HepG2 (cell line): ENCODE measurements around the gene C14orf180. TPM values are rescaled to one million over a fixed set of nuclear protein-coding genes. Genes with fewer than 3 reads are reported as not detected.

Experiments used
- ATAC-seq: fragments of 200-7000 bp; cut with Tn5 transposase; 3 replicates; pipeline ENCODE4 v1.9.1; 2020; ENCODE audit warnings: mild to moderate bottlenecking, moderate library complexity
- BruUV-seq: library from RNA; stranded (reverse); fragments of 400-500 nt; replicated peaks from 2 replicates; lab custom pipeline; 2021; lab: Mats Ljungman, UMichigan
- CTCF ChIA-PET: fragments of 300-600 bp; formaldehyde crosslinking; extraction: SDS; loops from one replicate; lab custom pipeline; 2021; ENCODE audit warnings: low total read pairs, inconsistent platforms, low intra/inter-chr PET ratio; lab: Yijun Ruan, JAX
- POLR2A ChIA-PET: fragments of 350-600 bp; sonication (Branson Sonifier 250); formaldehyde crosslinking; loops from one replicate; lab custom pipeline; 2020; ENCODE audit warnings: antibody characterized with exemption, inconsistent platforms; lab: Yijun Ruan, JAX
- DNase-seq: peaks from one replicate; pipeline ENCODE4 v3.0.0-alpha.2; 2015; ENCODE audit warnings: low spot score
- FAIRE-seq: peaks from 3 replicates; lab custom pipeline; 2011; peaks lifted over from hg19 to GRCh38; lab: Jason Lieb, UNC
- H2AFZ ChIP-seq: one replicate; pipeline ENCODE4 v1.6.1; 2011; ENCODE audit warnings: low read length, inconsistent platforms
- H3K27ac ChIP-seq: fragments of 300-600 bp; 3 replicates; pipeline ENCODE4 v1.8.0; 2011; ENCODE audit warnings: mixed run types, mild to moderate bottlenecking, mixed read lengths, low read length, inconsistent platforms; ENCODE audit not compliant: insufficient read depth; ENCODE audit errors: extremely low read length
- H3K27me3 ChIP-seq, 2 experiments: fragments of 200-600 bp in 1 of 2; 2 replicates in 1 of 2; 3 replicates in 1 of 2; pipeline versions ENCODE4 v1.6.0 to v1.8.0; 2011; ENCODE audit warnings: low read length in 2 of 2, mild to moderate bottlenecking in 2 of 2, moderate library complexity in 2 of 2, inconsistent platforms in 1 of 2; ENCODE audit not compliant: insufficient read depth in 2 of 2, control insufficient read depth in 1 of 2
- H3K36me3 ChIP-seq, 2 experiments: fragments of 200-600 bp in 1 of 2; replicated peaks in 1 of 2; 2 replicates in 1 of 2; 3 replicates in 1 of 2; pipeline versions ENCODE4 v1.5.1 to v1.8.0; 2011; ENCODE audit warnings: low read length in 2 of 2, inconsistent platforms in 1 of 2; ENCODE audit not compliant: insufficient read depth in 2 of 2, control insufficient read depth in 1 of 2
- H3K4me1 ChIP-seq: 2 replicates; pipeline ENCODE4 v1.5.1; 2012; ENCODE audit warnings: low read length, inconsistent platforms; ENCODE audit not compliant: insufficient read depth
- H3K4me2 ChIP-seq: 2 replicates; pipeline ENCODE4 v1.6.0; 2011; ENCODE audit warnings: low read depth, low read length, inconsistent platforms
- H3K4me3 ChIP-seq, 3 experiments: fragments of 200-600 bp in 1 of 3; sonication (generic), shearing (Covaris generic) in 1 of 3; replicated peaks in 1 of 3; 2 replicates each; pipeline ENCODE4 v1.5.1; 2011 to 2016; ENCODE audit warnings: low read length in 3 of 3, inconsistent platforms in 2 of 3, low read depth in 2 of 3, mild to moderate bottlenecking in 2 of 3, control low read depth in 1 of 3, mixed read lengths in 1 of 3; ENCODE audit not compliant: insufficient read depth in 1 of 3
- H3K79me2 ChIP-seq: one replicate; pipeline ENCODE4 v1.6.1; 2011; ENCODE audit warnings: low read length, inconsistent platforms; ENCODE audit not compliant: insufficient read depth
- H3K9ac ChIP-seq: 2 replicates; pipeline ENCODE4 v1.6.0; 2011; ENCODE audit warnings: mild to moderate bottlenecking, low read depth, low read length, inconsistent platforms; ENCODE audit not compliant: insufficient read depth
- H3K9me3 ChIP-seq: 2 replicates; pipeline ENCODE4 v1.5.1; 2012; ENCODE audit warnings: mild to moderate bottlenecking, low read length
- H4K20me1 ChIP-seq: 2 replicates; pipeline ENCODE4 v1.6.0; 2011; ENCODE audit warnings: inconsistent platforms, mild to moderate bottlenecking, low read length, moderate library complexity; ENCODE audit not compliant: insufficient read depth
- EHMT2 ChIP-seq: fragments of 200-600 bp; sonication (generic); IDR thresholded peaks from 2 replicates; pipeline ENCODE4 v1.7.0; 2017; ENCODE audit warnings: antibody characterized with exemption, low read depth, low read length, borderline replicate concordance
- GPN1 ChIP-seq: sonication (generic); formaldehyde crosslinking; IDR thresholded peaks from 2 replicates; pipeline ENCODE4 v1.5.1; 2020; ENCODE audit warnings: missing genetic modification reagents, borderline replicate concordance
- HINFP ChIP-seq: sonication (generic); formaldehyde crosslinking; IDR thresholded peaks from 2 replicates; pipeline ENCODE4 v1.4.0; 2020; ENCODE audit warnings: low read depth, mild to moderate bottlenecking, missing genetic modification reagents
- KDM5A ChIP-seq: fragments of 200-600 bp; sonication (generic); IDR thresholded peaks from 2 replicates; pipeline ENCODE4 v1.7.0; 2018; ENCODE audit warnings: antibody characterized with exemption, mild to moderate bottlenecking, low read length, borderline replicate concordance
- PRDM15 ChIP-seq: sonication (generic); formaldehyde crosslinking; IDR thresholded peaks from 2 replicates; pipeline ENCODE4 v1.4.0; 2020; ENCODE audit warnings: missing genetic modification reagents
- RARA ChIP-seq: IDR thresholded peaks from 2 replicates; pipeline ENCODE4 v1.6.1; 2016; ENCODE audit warnings: missing genetic modification reagents, missing compliant biosample characterization
- SAFB2 ChIP-seq: sonication (generic); formaldehyde crosslinking; IDR thresholded peaks from 2 replicates; pipeline ENCODE4 v1.5.1; 2020; ENCODE audit warnings: missing genetic modification reagents, low read depth, mild to moderate bottlenecking, borderline replicate concordance
- ZFYVE20 ChIP-seq: sonication (generic); formaldehyde crosslinking; IDR thresholded peaks from 2 replicates; pipeline ENCODE4 v1.8.0; 2023; ENCODE audit warnings: low read depth, mild to moderate bottlenecking, moderate library complexity, missing genetic modification reagents, borderline replicate concordance
- ZNF672 ChIP-seq: sonication (generic); formaldehyde crosslinking; IDR thresholded peaks from 2 replicates; pipeline ENCODE4 v1.8.1; 2022; ENCODE audit warnings: missing genetic modification reagents
- ZNF713 ChIP-seq: sonication (generic); formaldehyde crosslinking; IDR thresholded peaks from 2 replicates; pipeline ENCODE4 v1.4.0; 2020; ENCODE audit warnings: mild to moderate bottlenecking, missing genetic modification reagents
- WGBS: methylation state at CpG from one replicate; pipeline ENCODE4 v1.1.6; 2017; ENCODE audit warnings: low lambda C conversion rate; 5-methylcytosine and 5-hydroxymethylcytosine counted together
- in situ Hi-C: cut with HindIII; loops from 2 replicates; pipeline ENCODE4 v1.10.0; 2017; ENCODE audit warnings: low pct_unique_long_range_greater_than_20kb; ENCODE audit not compliant: extremely low pct_ligation_motif_present
- intact Hi-C: fragments of 100-400 bp; cut with micrococcal nuclease; formaldehyde crosslinking; loops from one replicate; pipeline ENCODE4 v1.10.0; 2022; ENCODE audit not compliant: unreplicated experiment
- polyA plus RNA-seq, 8 experiments: library from polyadenylated mRNA; depleted of rRNA in 3 of 8; stranded (reverse) in 7 of 8; unstranded in 1 of 8; fragments of >200 nt; fragmentation: Illumina TruSeq in 4 of 8; extraction: Trizol in 4 of 8; gene quantifications; 2 replicates each; pipeline versions ENCODE4 v1.2.1 to v1.2.3, GENCODE V29; 2011 to 2016; ENCODE audit warnings: low read depth in 4 of 8, missing spikeins in 1 of 8, mixed read lengths in 1 of 8; ENCODE audit not compliant: insufficient read depth in 1 of 8
- total RNA-seq, 5 experiments: library from RNA; depleted of rRNA; stranded (reverse); fragments of >200 nt; fragmentation: Illumina TruSeq; extraction: Trizol; gene quantifications; 2 replicates each; pipeline ENCODE4 v1.2.3, GENCODE V29; 2016; ENCODE audit warnings: low read depth in 1 of 5
- TF ChIP-seq, protein P1 (sequence below): sonication (generic); formaldehyde crosslinking; IDR thresholded peaks from 2 replicates; pipeline ENCODE4 v1.4.0; 2020; ENCODE audit warnings: missing genetic modification reagents, borderline replicate concordance
- TF ChIP-seq, protein P2 (sequence below): fragments of 450-650 bp; IDR thresholded peaks from 2 replicates; pipeline ENCODE4 v1.6.1; 2017

C14orf180 gene
- total and polyA plus RNA-seq, 2 of the 13 experiments (the other 11 are each of a cell fraction or from before 2014, with no cell fraction given) = not detected

DNA sequence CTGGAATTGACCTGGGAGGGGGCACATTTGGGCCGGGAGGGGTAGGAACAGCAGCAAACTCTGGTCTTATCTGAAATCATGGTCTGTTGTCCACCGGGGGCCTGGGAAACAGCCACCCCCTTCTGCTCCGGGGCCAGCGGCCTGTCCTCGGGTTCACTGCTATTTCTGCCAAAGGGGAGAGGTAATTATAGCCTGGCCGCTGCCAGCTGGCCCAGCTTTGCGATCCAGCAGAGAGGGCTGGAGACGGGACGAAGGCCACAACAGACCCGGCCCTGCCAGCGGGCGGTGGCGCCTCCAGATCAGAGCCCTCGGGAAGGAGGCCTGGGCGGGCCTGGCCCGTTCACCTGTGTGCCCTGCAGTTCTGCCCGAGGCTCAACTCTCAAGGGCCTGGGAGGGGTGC is at the start of gene C14orf180 (continued):
- TF ChIP-seq HINFP (CRISPR knock-in tag) (no peak), ZNF713 (no peak), RARA (CRISPR knock-in tag) (no peak)

- Histone ChIP-seq H2AFZ (no peak overlapping the region), H3K9ac (no peak overlapping the region), H3K36me3 (no peaks in the 10 kb centered on the region), H3K4me2 (no peak overlapping the region), H3K27ac (no peak overlapping the region), H3K27me3 (peaks cover 0 to 13% of the 10 kb centered on the region in 2 experiments; a peak in 2 of 5 replicates), H3K9me3 (peaks cover 26% of the 10 kb centered on the region), H4K20me1 (no peaks in the 10 kb centered on the region), H3K79me2 (no peaks in the 10 kb centered on the region), H3K4me1 (no peaks in the 10 kb centered on the region), H3K4me3 (no peak overlapping the region)
- DNase-seq = no peak
- no TSS peak for BruUV-seq
- no peak for ATAC-seq
- in situ Hi-C loops (no loop called here), intact Hi-C loops (no loop called here)
- FAIRE-seq = no peak
- TF ChIP-seq ZFYVE20 (CRISPR knock-in tag) (no peak), PRDM15 (CRISPR knock-in tag) (no peak), KDM5A (no peak), ZNF672 (CRISPR knock-in tag) (no peak), GPN1 (CRISPR knock-in tag) (no peak), SAFB2 (CRISPR knock-in tag) (no peak), EHMT2 (no peak)
- TF ChIP-seq, protein P1, sequence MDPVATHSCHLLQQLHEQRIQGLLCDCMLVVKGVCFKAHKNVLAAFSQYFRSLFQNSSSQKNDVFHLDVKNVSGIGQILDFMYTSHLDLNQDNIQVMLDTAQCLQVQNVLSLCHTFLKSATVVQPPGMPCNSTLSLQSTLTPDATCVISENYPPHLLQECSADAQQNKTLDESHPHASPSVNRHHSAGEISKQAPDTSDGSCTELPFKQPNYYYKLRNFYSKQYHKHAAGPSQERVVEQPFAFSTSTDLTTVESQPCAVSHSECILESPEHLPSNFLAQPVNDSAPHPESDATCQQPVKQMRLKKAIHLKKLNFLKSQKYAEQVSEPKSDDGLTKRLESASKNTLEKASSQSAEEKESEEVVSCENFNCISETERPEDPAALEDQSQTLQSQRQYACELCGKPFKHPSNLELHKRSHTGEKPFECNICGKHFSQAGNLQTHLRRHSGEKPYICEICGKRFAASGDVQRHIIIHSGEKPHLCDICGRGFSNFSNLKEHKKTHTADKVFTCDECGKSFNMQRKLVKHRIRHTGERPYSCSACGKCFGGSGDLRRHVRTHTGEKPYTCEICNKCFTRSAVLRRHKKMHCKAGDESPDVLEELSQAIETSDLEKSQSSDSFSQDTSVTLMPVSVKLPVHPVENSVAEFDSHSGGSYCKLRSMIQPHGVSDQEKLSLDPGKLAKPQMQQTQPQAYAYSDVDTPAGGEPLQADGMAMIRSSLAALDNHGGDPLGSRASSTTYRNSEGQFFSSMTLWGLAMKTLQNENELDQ (CRISPR knock-in tag) = no peak
- TF ChIP-seq, protein P2, sequence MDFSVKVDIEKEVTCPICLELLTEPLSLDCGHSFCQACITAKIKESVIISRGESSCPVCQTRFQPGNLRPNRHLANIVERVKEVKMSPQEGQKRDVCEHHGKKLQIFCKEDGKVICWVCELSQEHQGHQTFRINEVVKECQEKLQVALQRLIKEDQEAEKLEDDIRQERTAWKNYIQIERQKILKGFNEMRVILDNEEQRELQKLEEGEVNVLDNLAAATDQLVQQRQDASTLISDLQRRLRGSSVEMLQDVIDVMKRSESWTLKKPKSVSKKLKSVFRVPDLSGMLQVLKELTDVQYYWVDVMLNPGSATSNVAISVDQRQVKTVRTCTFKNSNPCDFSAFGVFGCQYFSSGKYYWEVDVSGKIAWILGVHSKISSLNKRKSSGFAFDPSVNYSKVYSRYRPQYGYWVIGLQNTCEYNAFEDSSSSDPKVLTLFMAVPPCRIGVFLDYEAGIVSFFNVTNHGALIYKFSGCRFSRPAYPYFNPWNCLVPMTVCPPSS = no peak
- ChIA-PET CTCF (no interaction called here), POLR2A (no interaction called here)
- 19% methylated on average over 9 of the region's 10 CpGs for WGBS
Measured at GRCh38 chr14:104530646-104531045, 48.9 kb upstream of the C14orf180 start.
